Hematopoietic multipotent progenitor cell treated with erythropoietin and hydrocortisone succinate and interleukin-3 and kit ligand, for 4 days (in vitro differentiated cells): ENCODE results near the gene NUP210L.

Source experiments
- DNase-seq: peaks from one replicate; pipeline ENCODE4 v3.0.0-alpha.2; 2015

NUP210L gene

GRCh38 chr1:154154534-154155191 lies at the start of gene NUP210L:
NUP210L (minus strand) TSS chr1:154155073.
- DNase-seq = no peak

GRCh38 chr1:154199563-154199879 lies 44.6 kb upstream of the NUP210L start:
- DNase-seq = no peak

GRCh38 chr1:154198756-154199562 lies 44.1 kb upstream of the NUP210L start:
- peak; percentile 83 for DNase-seq

- DNase-seq = no peak
Measured at GRCh38 chr1:154193821-154194220, 38.9 kb upstream of the NUP210L start.

GRCh38 chr1:154192476-154192875 lies 37.6 kb upstream of the NUP210L start:
- no peak for DNase-seq

GRCh38 chr1:154191990-154192461 lies 37.2 kb upstream of the NUP210L start, which contains the start of gene TPM3:
TPM3 (minus strand) TSS chr1:154192100; CDS start chr1:154192018, 82 bp downstream.
- DNase-seq = no peak

- DNase-seq = no peak
Measured at GRCh38 chr1:154190550-154190949, 35.7 kb upstream of the NUP210L start.

- DNase-seq = no peak
Measured at GRCh38 chr1:154186852-154187501, 32.1 kb upstream of the NUP210L start.

- peak; percentile 87 for DNase-seq
Measured at GRCh38 chr1:154186177-154186576, 31.3 kb upstream of the NUP210L start.

GRCh38 chr1:154183046-154183915 lies 28.4 kb upstream of the NUP210L start:
- DNase-seq = peak; percentile 98

GRCh38 chr1:154182344-154183045 lies 27.6 kb upstream of the NUP210L start:
- DNase-seq = peak; percentile 97

- DNase-seq = no peak
Measured at GRCh38 chr1:154181944-154182343, 27.1 kb upstream of the NUP210L start.

GRCh38 chr1:154179946-154180687 lies 25.2 kb upstream of the NUP210L start:
- peak; percentile 81 for DNase-seq

GRCh38 chr1:154178911-154179811 lies 24.3 kb upstream of the NUP210L start:
- peak; percentile 50 for DNase-seq

- DNase-seq = peak; percentile 87
Measured at GRCh38 chr1:154178013-154178412, 23.1 kb upstream of the NUP210L start.

GRCh38 chr1:154176337-154176736 lies 21.5 kb upstream of the NUP210L start:
- peak; percentile 52 for DNase-seq

GRCh38 chr1:154174654-154175053 lies 19.8 kb upstream of the NUP210L start:
- no peak for DNase-seq

- no peak for DNase-seq
Measured at GRCh38 chr1:154171880-154172279, 17.0 kb upstream of the NUP210L start.

- no peak for DNase-seq
Measured at GRCh38 chr1:154171223-154171583, 16.3 kb upstream of the NUP210L start.

GRCh38 chr1:154170547-154171222 lies 15.8 kb upstream of the NUP210L start:
- DNase-seq = no peak
